BLaER1 (cell line): ENCODE measurements around the gene DOCK2.

Experiments used
- H3K27ac ChIP-seq: shearing (Covaris generic); formaldehyde crosslinking; 2 replicates; pipeline ENCODE4 v1.8.1; 2022
- H3K27me3 ChIP-seq: shearing (Covaris generic); formaldehyde crosslinking; 2 replicates; pipeline ENCODE4 v1.8.1; 2022
- H3K36me3 ChIP-seq: shearing (Covaris generic); formaldehyde crosslinking; 2 replicates; pipeline ENCODE4 v1.8.1; 2022
- H3K4me1 ChIP-seq: shearing (Covaris generic); formaldehyde crosslinking; 2 replicates; pipeline ENCODE4 v1.8.1; 2022
- H3K4me2 ChIP-seq: shearing (Covaris generic); formaldehyde crosslinking; 2 replicates; pipeline ENCODE4 v1.8.1; 2022
- H3K4me3 ChIP-seq: shearing (Covaris generic); formaldehyde crosslinking; 2 replicates; pipeline ENCODE4 v1.8.1; 2022
- H3K9ac ChIP-seq: shearing (Covaris generic); formaldehyde crosslinking; 2 replicates; pipeline ENCODE4 v1.8.1; 2022
- H3K9me3 ChIP-seq: shearing (Covaris generic); formaldehyde crosslinking; 2 replicates; pipeline ENCODE4 v1.8.1; 2022
- H4K20me1 ChIP-seq: shearing (Covaris generic); formaldehyde crosslinking; 2 replicates; pipeline ENCODE4 v1.8.1; 2022
- Cebpa-rat ChIP-seq: shearing (Covaris generic); IDR thresholded peaks from 2 replicates; pipeline ENCODE4 v1.8.1; 2022

Gene DOCK2

DNA sequence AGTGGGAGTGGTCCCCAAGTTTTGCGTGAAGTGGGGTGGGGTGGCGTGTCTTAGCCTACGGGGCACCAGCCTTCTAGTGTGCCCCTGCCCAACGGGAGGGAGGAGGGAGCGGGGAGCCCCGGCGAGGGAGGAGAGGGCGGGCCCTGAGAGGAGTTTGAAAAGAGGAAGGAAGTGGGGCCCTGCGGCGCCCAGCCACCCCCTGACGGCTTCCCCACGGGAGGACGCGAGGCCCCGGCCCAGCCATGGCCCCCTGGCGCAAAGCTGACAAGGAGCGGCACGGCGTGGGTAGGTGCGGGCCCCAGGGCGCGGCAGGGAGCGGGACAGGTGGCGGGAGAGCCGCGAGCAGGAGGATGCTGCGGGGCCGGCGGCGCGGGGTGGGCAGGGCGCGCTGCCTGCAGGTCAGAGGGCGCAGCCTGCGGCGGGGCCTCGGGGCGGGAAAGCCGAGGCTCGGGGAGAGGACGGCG, at the start of gene DOCK2:
DOCK2 (plus strand) TSS at position 191 of the 464 bp plus-strand sequence; CDS start at position 243, 52 bp downstream.
- no peak for TF ChIP-seq Cebpa-rat
- H3K9me3 ChIP-seq: peaks cover 21% of the 10 kb centered on the region
- peak within 1 kb of the TSS; percentile 86 for H3K4me2 ChIP-seq
- H3K4me1 ChIP-seq: peaks cover 21% of the 10 kb centered on the region
- no peaks in the 10 kb centered on the region for H3K27me3 ChIP-seq
- peak within 1 kb of the TSS; percentile 88 for H3K9ac ChIP-seq
- H3K4me3 ChIP-seq: peak within 1 kb of the TSS; percentile 80
- peak within 1 kb of the TSS; percentile 95 for H3K27ac ChIP-seq
- H3K36me3 ChIP-seq: peaks cover 26% of the 10 kb centered on the region
- H4K20me1 ChIP-seq: peaks cover 25% of the 10 kb centered on the region

DNA sequence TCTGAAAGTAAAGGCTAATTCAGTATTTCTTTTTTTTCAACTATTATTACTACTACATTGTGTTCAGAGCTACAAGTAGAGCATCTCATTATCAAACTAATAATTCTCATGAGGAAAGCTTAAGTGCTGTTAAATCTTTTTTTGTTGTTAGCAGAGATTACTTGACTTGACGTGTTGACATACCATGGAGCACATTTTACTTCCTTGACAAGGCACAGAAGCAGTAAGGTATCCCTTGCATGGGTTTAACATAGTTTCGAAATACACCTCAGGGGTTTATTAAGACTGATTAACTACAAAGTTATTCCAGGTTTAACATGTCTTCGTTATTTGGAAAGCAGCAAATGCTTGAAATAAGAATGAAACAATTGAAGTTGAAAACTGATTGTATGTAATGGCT, 46.5 kb upstream of the DOCK2 start:
- Histone ChIP-seq H3K36me3 (peaks cover 78% of the 10 kb centered on the region), H3K4me2 (no peak overlapping the region), H3K4me3 (no peak overlapping the region), H3K27me3 (no peaks in the 10 kb centered on the region), H3K4me1 (no peaks in the 10 kb centered on the region), H3K27ac (no peak overlapping the region), H4K20me1 (0 out of 2 replicates have a peak, but pooled peaks cover 5% of the 10 kb centered on the region), H3K9ac (no peak overlapping the region), H3K9me3 (no peaks in the 10 kb centered on the region)
- TF ChIP-seq Cebpa-rat: no peak

DNA sequence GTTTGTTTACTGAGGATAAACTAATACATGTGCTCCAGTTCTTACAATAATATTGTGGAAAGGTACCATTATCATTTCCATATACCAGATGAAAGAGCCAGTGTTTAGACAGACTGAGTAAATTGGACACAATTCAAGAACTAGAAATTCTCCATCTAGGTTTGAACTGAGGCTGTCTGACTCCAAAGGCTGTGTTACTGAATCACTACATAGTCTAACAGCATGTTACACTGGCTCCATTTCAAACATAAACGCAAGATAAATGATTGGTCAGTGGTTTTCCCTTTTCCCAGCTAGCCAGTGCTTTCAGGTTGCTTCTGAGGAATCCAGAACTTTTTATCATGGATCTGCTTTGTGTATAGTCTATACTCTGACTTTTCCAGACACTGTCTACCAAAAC, 45.4 kb upstream of the DOCK2 start:
- H3K9me3 ChIP-seq: no peaks in the 10 kb centered on the region
- H3K4me2 ChIP-seq: no peak overlapping the region
- H3K36me3 ChIP-seq: peaks cover 88% of the 10 kb centered on the region
- 0 out of 2 replicates have a peak, but pooled peaks cover 5% of the 10 kb centered on the region for H4K20me1 ChIP-seq
- TF ChIP-seq Cebpa-rat: no peak
- no peak overlapping the region for H3K27ac ChIP-seq
- H3K4me1 ChIP-seq: no peaks in the 10 kb centered on the region
- no peak overlapping the region for H3K4me3 ChIP-seq
- H3K9ac ChIP-seq: no peak overlapping the region
- no peaks in the 10 kb centered on the region for H3K27me3 ChIP-seq

DNA sequence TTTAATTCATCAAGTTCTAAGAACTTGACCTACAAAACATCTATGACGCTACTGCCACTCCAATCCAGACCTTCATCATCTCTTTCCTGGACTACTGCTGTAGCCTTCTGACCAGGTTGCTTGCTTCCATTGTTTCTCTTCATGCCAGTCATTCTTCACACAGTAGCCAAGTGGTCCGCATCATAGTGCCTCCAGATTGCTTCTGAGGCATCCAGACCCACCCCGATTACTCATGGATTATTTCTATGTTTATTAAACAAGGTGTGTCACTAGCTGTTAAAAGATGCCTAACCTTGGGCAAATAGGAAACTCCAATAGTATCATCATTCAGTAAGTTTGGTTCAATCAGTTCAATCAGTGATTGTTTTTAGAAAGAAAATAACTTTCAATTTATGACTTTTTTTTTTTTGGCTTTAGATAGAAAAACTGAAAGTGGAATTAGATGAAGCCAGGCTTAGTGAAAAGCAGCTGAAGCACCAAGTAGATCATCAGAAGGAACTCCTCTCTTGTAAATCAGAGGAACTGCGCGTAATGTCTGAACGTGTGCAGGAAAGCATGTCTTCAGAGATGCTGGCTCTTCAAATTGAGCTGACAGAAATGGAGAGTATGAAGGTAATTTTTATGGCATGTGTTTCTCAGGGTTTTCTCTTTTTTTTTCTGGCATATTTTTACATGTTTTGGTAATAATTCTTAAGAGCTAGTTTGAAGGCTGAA, 44.0 kb upstream of the DOCK2 start:
- H3K9ac ChIP-seq: no peak overlapping the region
- H3K9me3 ChIP-seq: no peaks in the 10 kb centered on the region
- H3K27ac ChIP-seq: no peak overlapping the region
- H3K4me2 ChIP-seq: no peak overlapping the region
- no peak overlapping the region for H3K4me3 ChIP-seq
- no peaks in the 10 kb centered on the region for H3K4me1 ChIP-seq
- peaks cover 96% of the 10 kb centered on the region for H3K36me3 ChIP-seq
- no peak for TF ChIP-seq Cebpa-rat
- no peaks in the 10 kb centered on the region for H4K20me1 ChIP-seq
- no peaks in the 10 kb centered on the region for H3K27me3 ChIP-seq

DNA sequence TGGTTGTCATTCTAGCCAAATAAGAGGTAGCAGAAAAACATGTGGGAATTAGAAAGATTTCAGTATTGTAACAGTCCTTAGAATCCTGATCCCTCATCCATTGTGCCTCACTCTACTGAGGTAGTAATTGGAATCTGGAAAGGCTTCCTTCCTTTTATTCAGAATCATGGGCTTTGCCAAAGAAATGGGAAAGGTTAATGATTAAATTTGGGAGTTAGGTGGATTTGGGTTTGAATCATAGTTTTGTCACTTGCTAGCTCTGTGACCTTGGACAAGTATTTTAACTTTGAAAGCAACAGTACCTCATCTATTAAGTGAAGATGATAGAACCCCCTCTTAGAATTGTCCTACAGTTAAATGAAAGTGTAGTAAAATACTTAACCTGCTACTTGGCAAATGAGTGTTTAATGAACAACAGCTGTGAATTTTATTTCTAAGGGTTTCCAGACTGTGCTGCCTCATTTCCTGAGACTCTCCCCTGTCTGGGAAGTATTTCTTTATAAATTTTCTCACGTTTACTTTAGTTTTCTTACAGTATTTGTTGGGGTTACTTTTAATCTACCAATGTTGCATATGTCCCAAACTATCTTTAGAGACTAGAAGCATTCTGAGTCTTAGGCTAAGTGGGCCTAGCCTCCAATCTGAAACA, 41.8 kb upstream of the DOCK2 start:
- no peaks in the 10 kb centered on the region for H3K9me3 ChIP-seq
- H3K27me3 ChIP-seq: no peaks in the 10 kb centered on the region
- H3K4me2 ChIP-seq: no peak overlapping the region
- TF ChIP-seq Cebpa-rat: no peak
- peaks cover 96% of the 10 kb centered on the region for H3K36me3 ChIP-seq
- no peaks in the 10 kb centered on the region for H4K20me1 ChIP-seq
- no peak overlapping the region for H3K9ac ChIP-seq
- no peak overlapping the region for H3K4me3 ChIP-seq
- no peaks in the 10 kb centered on the region for H3K4me1 ChIP-seq
- H3K27ac ChIP-seq: no peak overlapping the region

DNA sequence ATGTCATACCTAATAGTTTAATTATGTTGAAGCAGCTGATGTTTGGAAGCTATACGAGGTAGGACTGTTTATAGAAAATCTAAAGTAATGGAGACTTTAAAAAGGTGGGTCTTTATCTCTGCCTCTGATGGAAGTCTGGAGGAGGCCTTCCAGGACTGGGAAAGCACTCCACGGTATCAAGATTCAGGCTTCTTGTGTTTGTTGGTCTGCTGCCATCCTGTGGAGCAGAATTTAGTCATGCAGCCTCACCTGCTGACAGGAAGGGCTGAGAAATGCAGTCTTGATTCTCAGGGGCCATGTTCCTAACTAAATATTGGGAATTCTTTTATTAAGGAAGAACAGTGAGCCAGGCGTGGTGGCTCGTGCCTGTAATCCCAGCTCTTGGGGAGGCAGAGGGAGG, 37.6 kb upstream of the DOCK2 start:
- no peaks in the 10 kb centered on the region for H3K9me3 ChIP-seq
- H3K36me3 ChIP-seq: peaks cover 93% of the 10 kb centered on the region
- TF ChIP-seq Cebpa-rat: no peak
- no peak overlapping the region for H3K4me2 ChIP-seq
- no peaks in the 10 kb centered on the region for H3K27me3 ChIP-seq
- H3K4me3 ChIP-seq: no peak overlapping the region
- H3K9ac ChIP-seq: no peak overlapping the region
- H4K20me1 ChIP-seq: no peaks in the 10 kb centered on the region
- H3K4me1 ChIP-seq: no peaks in the 10 kb centered on the region
- no peak overlapping the region for H3K27ac ChIP-seq

DNA sequence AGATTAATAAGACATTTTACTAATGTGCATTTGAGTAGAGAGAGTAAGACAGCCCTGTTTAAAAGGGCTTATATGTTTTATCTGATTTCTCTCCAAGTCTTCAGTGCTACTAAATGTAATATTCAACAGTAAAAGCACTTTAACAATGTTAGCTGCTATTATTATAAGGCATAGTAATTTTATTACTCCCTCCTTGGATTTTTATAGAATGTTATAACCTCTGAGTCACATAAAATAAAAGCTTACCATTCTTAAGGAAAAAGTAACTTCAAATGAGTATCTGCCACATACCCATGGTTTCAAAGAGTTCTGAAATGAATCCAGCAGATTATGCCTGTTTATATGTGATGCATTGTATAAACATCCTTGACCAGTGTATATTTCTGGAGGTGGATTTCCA, 34.5 kb upstream of the DOCK2 start:
- TF ChIP-seq Cebpa-rat: no peak
- no peak overlapping the region for H3K9ac ChIP-seq
- no peaks in the 10 kb centered on the region for H3K27me3 ChIP-seq
- H3K36me3 ChIP-seq: peaks cover 77% of the 10 kb centered on the region
- H3K27ac ChIP-seq: no peak overlapping the region
- H3K4me3 ChIP-seq: no peak overlapping the region
- no peaks in the 10 kb centered on the region for H3K4me1 ChIP-seq
- H4K20me1 ChIP-seq: no peaks in the 10 kb centered on the region
- no peak overlapping the region for H3K4me2 ChIP-seq
- H3K9me3 ChIP-seq: no peaks in the 10 kb centered on the region

DNA sequence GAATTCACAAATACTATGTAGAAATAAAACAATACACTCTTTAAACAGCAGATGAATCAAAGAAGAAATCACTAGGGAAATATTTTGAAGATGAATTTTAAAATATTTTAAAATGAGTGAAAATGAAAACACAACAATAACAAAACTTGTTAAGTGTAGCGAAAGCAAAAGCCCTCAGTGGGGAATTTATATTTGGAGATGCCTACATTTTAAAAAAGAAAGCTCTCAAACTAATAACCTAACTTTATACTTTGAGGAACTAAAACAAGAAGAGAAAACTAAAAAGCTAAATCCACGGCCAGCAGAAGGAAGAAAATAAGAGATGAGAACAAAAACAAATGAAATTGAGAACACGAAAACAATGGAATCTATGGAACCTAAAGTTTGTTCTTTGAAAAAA, 30.8 kb upstream of the DOCK2 start:
- Histone ChIP-seq H3K4me1 (no peaks in the 10 kb centered on the region), H3K4me3 (no peak overlapping the region), H3K27ac (no peak overlapping the region), H3K9ac (no peak overlapping the region), H3K36me3 (peaks cover 41% of the 10 kb centered on the region), H3K27me3 (no peaks in the 10 kb centered on the region), H4K20me1 (no peaks in the 10 kb centered on the region), H3K4me2 (no peak overlapping the region), H3K9me3 (peaks cover 24% of the 10 kb centered on the region)
- TF ChIP-seq Cebpa-rat: no peak

DNA sequence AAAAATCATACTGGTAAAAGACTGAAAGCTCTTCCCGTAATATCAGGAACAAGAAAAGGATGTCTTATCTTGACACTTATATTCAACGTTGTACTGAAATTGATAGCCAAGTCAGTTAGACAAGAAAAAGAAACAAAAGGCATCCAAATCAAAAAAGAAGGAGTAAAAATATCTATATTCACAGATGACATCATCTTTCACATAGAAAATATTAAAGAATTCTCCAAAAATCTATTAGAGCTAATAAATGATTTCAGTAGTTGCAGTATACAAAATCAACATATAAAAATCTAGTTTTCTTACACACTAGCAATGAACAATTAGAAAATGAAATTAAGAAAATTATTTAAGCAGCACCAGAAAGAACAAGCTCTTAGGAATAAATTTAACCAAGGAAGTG, 29.2 kb upstream of the DOCK2 start:
- Histone ChIP-seq H3K9me3 (peaks cover 24% of the 10 kb centered on the region), H3K4me3 (no peak overlapping the region), H3K27me3 (no peaks in the 10 kb centered on the region), H3K4me1 (no peaks in the 10 kb centered on the region), H3K27ac (no peak overlapping the region), H4K20me1 (no peaks in the 10 kb centered on the region), H3K4me2 (no peak overlapping the region), H3K9ac (no peak overlapping the region), H3K36me3 (peaks cover 25% of the 10 kb centered on the region)
- no peak for TF ChIP-seq Cebpa-rat

DNA sequence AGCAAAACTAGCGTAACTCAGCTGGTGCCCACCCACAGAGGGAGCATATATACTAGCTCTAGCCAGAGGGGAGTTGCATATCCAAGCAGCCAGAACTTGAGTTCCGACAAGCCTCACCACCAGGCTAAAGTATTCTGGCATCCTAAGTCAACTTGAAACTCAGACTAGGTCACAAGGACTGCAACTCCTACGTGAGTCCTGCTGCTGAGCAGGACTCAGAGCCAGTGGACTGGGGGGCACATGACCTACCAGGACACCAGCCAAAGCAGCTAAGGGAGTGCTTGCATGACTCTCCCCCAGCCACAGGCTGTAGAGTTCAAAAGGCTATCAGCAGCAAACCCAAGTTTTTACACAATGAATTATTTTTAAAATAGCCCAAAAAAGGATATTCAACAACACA, 27.4 kb upstream of the DOCK2 start:
- Histone ChIP-seq H3K4me1 (no peaks in the 10 kb centered on the region), H3K9ac (no peak overlapping the region), H3K4me2 (no peak overlapping the region), H3K4me3 (no peak overlapping the region), H3K27ac (no peak overlapping the region), H3K36me3 (peaks cover 10% of the 10 kb centered on the region), H4K20me1 (no peaks in the 10 kb centered on the region), H3K9me3 (peaks cover 24% of the 10 kb centered on the region), H3K27me3 (no peaks in the 10 kb centered on the region)
- no peak for TF ChIP-seq Cebpa-rat
